BE2C (cell line): ENCODE data around the gene CHST11.

Experiments used
- DNase-seq: peaks from one replicate; pipeline ENCODE4 v3.0.0-alpha.2; 2020
- H3K27me3 ChIP-seq: fragments of 250-450 bp; sonication (Bioruptor Pico); 2 replicates; pipeline ENCODE4 v1.5.1; 2020; ENCODE audit warnings: mild to moderate bottlenecking
- H3K36me3 ChIP-seq: fragments of 250-450 bp; sonication (Bioruptor Pico); 2 replicates; pipeline ENCODE4 v1.5.1; 2020; ENCODE audit warnings: mild to moderate bottlenecking
- H3K4me1 ChIP-seq: fragments of 250-450 bp; sonication (Bioruptor Pico); 2 replicates; pipeline ENCODE4 v1.5.1; 2020
- H3K4me3 ChIP-seq: 2 replicates; pipeline ENCODE4 v1.5.1; 2011; ENCODE audit warnings: low read depth, low read length
- H3K9me3 ChIP-seq: fragments of 250-450 bp; sonication (Bioruptor Pico); 2 replicates; pipeline ENCODE4 v1.5.1; 2020
- CTCF ChIP-seq: IDR thresholded peaks from 2 replicates; pipeline ENCODE4 v1.5.1; 2012; ENCODE audit warnings: mild to moderate bottlenecking, low read depth, low read length

Gene CHST11

GRCh38 chr12:104620837-104621531, 164.2 kb downstream of the CHST11 start:
- H3K27me3 ChIP-seq, result no peaks in the 10 kb centered on the region
- TF ChIP-seq CTCF, result no peak
- no peaks in the 10 kb centered on the region for H3K9me3 ChIP-seq
- H3K36me3 ChIP-seq, result no peaks in the 10 kb centered on the region
- H3K4me1 ChIP-seq, result peaks cover 25% of the 10 kb centered on the region
- DNase-seq, result peak; percentile 74
- no peak overlapping the region for H3K4me3 ChIP-seq

- no peak overlapping the region for H3K4me3 ChIP-seq
- peaks cover 25% of the 10 kb centered on the region for H3K4me1 ChIP-seq
- TF ChIP-seq CTCF, result no peak
- H3K9me3 ChIP-seq, result no peaks in the 10 kb centered on the region
- no peaks in the 10 kb centered on the region for H3K27me3 ChIP-seq
- no peaks in the 10 kb centered on the region for H3K36me3 ChIP-seq
- DNase-seq, result no peak
These were observed 166.2 kb downstream of the CHST11 start for GRCh38 chr12:104622928-104623327.

GRCh38 chr12:104623883-104624282, 167.1 kb downstream of the CHST11 start:
- Histone ChIP-seq H3K4me1 (peaks cover 25% of the 10 kb centered on the region), H3K4me3 (no peak overlapping the region), H3K36me3 (no peaks in the 10 kb centered on the region), H3K27me3 (no peaks in the 10 kb centered on the region), H3K9me3 (no peaks in the 10 kb centered on the region)
- DNase-seq, result no peak
- no peak for TF ChIP-seq CTCF

GRCh38 chr12:104624529-104624928, 167.8 kb downstream of the CHST11 start:
- H3K27me3 ChIP-seq, result no peaks in the 10 kb centered on the region
- H3K9me3 ChIP-seq, result no peaks in the 10 kb centered on the region
- no peak for DNase-seq
- H3K4me3 ChIP-seq, result no peak overlapping the region
- no peak for TF ChIP-seq CTCF
- peaks cover 23% of the 10 kb centered on the region for H3K4me1 ChIP-seq
- no peaks in the 10 kb centered on the region for H3K36me3 ChIP-seq

- TF ChIP-seq CTCF, result no peak
- no peak for DNase-seq
- Histone ChIP-seq H3K4me3 (no peak overlapping the region), H3K27me3 (no peaks in the 10 kb centered on the region), H3K4me1 (peaks cover 11% of the 10 kb centered on the region), H3K9me3 (no peaks in the 10 kb centered on the region), H3K36me3 (no peaks in the 10 kb centered on the region)
These were observed 169.5 kb downstream of the CHST11 start for GRCh38 chr12:104626069-104626837.
